PC-9 (cell line): Measurements from ENCODE around the gene CYS1.

ENCODE experiments used
- CTCF ChIP-seq: fragments of 200-600 bp; sonication (generic); conservative IDR thresholded peaks from 2 replicates; pipeline ENCODE4 v1.6.1; 2017; ENCODE audit warnings: mixed run types, antibody characterized with exemption, mild to moderate bottlenecking, moderate library complexity
- EZH2 ChIP-seq: fragments of 200-600 bp; sonication (generic); IDR thresholded peaks from 2 replicates; pipeline ENCODE4 v1.8.0; 2017; ENCODE audit warnings: antibody characterized with exemption, low read depth

GRCh38 chr2:10035053-10035422, 45.2 kb downstream of the CYS1 start:
- TF ChIP-seq CTCF: no peak
- no peak for TF ChIP-seq EZH2
